Erythroblast (primary cell): Measurements from ENCODE around the gene KAT2A.

Experiments used
- GATA1 ChIP-seq: IDR thresholded peaks from 2 replicates; pipeline ENCODE4 v1.6.1; 2011; ENCODE audit warnings: low read depth, mild to moderate bottlenecking, control low read depth, low read length, moderate library complexity
- POLR2A ChIP-seq: IDR thresholded peaks from 2 replicates; pipeline ENCODE4 v1.6.1; 2011; ENCODE audit warnings: mild to moderate bottlenecking, low read length

DNA sequence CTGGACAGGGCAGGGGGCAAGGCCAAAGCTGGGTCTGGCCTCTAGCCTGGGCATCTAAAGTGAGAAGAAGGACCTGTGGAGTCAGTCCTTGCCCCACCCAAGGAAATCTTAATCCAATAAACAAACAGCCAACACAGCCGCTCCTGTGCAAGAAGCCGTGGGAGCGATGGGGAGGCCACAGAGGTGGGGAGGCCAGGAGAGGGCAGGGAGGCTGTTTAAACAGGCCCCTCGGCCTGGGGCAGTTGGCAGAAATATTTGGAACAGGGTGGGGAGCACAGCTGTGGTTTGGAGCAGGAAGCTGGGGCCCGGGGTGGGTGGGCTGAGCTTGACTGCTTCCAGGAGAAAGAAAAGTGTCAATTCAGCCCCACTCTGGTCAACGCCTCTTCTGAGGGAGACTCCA lies 28.2 kb downstream of the KAT2A start:
- TF ChIP-seq POLR2A (no peak), GATA1 (no peak)
